HEK293T (cell line): ENCODE data around the gene NUDT7.

Experiments used
- CTCF ChIA-PET: fragments of 350-600 bp; formaldehyde crosslinking; extraction: SDS; loops from one replicate; lab custom pipeline; 2021; ENCODE audit warnings: antibody characterized with exemption, inconsistent platforms; lab: Yijun Ruan, JAX
- POLR2A ChIA-PET: fragments of 350-600 bp; formaldehyde crosslinking; extraction: SDS; loops from one replicate; lab custom pipeline; 2020; ENCODE audit warnings: antibody characterized with exemption, inconsistent platforms; lab: Yijun Ruan, JAX
- DNase-seq: peaks from one replicate; pipeline ENCODE4 v3.0.0; 2012; ENCODE audit warnings: mixed read lengths; ENCODE audit errors: extremely low spot score
- ARNT ChIP-seq: fragments of 450-650 bp; IDR thresholded peaks from 2 replicates; pipeline ENCODE4 v1.6.1; 2017; ENCODE audit warnings: mild to moderate bottlenecking
- BHLHE40 ChIP-seq: fragments of 450-650 bp; IDR thresholded peaks from 2 replicates; pipeline ENCODE4 v1.6.1; 2016; ENCODE audit warnings: mild to moderate bottlenecking, moderate library complexity, borderline replicate concordance
- CTBP1 ChIP-seq: fragments of 450-650 bp; IDR thresholded peaks from 2 replicates; pipeline ENCODE4 v1.6.1; 2016; ENCODE audit warnings: borderline replicate concordance
- ELF4 ChIP-seq: fragments of 450-650 bp; IDR thresholded peaks from 2 replicates; pipeline ENCODE4 v1.6.1; 2017; ENCODE audit warnings: antibody characterized with exemption
- FOXA1 ChIP-seq: fragments of 450-650 bp; IDR thresholded peaks from 2 replicates; pipeline ENCODE4 v1.6.1; 2016; ENCODE audit warnings: mild to moderate bottlenecking
- FOXK2 ChIP-seq: fragments of 450-650 bp; IDR thresholded peaks from 2 replicates; pipeline ENCODE4 v1.6.1; 2016; ENCODE audit warnings: mild to moderate bottlenecking
- FOXM1 ChIP-seq: fragments of 450-650 bp; IDR thresholded peaks from 2 replicates; pipeline ENCODE4 v1.6.1; 2017; ENCODE audit warnings: mild to moderate bottlenecking, borderline replicate concordance
- HDGF ChIP-seq: fragments of 450-650 bp; IDR thresholded peaks from 2 replicates; pipeline ENCODE4 v1.6.1; 2017; ENCODE audit warnings: antibody characterized with exemption, borderline replicate concordance
- L3MBTL2 ChIP-seq: fragments of 450-650 bp; conservative IDR thresholded peaks from 2 replicates; pipeline ENCODE4 v1.6.1; 2016; ENCODE audit warnings: mild to moderate bottlenecking
- LEF1 ChIP-seq: fragments of 450-650 bp; IDR thresholded peaks from 2 replicates; pipeline ENCODE4 v1.6.1; 2017; ENCODE audit warnings: mild to moderate bottlenecking, borderline replicate concordance
- NFRKB ChIP-seq: fragments of 450-650 bp; IDR thresholded peaks from 2 replicates; pipeline ENCODE4 v1.6.1; 2016; ENCODE audit warnings: mild to moderate bottlenecking, moderate library complexity
- PKNOX1 ChIP-seq: fragments of 450-650 bp; IDR thresholded peaks from 2 replicates; pipeline ENCODE4 v1.6.1; 2016
- SP1 ChIP-seq: fragments of 450-650 bp; IDR thresholded peaks from 2 replicates; pipeline ENCODE4 v1.6.1; 2017
- SUZ12 ChIP-seq: fragments of 450-650 bp; IDR thresholded peaks from 2 replicates; pipeline ENCODE4 v1.6.1; 2016; ENCODE audit warnings: mild to moderate bottlenecking
- TARDBP ChIP-seq: fragments of 450-650 bp; IDR thresholded peaks from 2 replicates; pipeline ENCODE4 v1.6.1; 2016
- ZNF384 ChIP-seq: fragments of 450-650 bp; IDR thresholded peaks from 2 replicates; pipeline ENCODE4 v1.6.1; 2016

NUDT7 gene

GRCh38 chr16:77711179-77711578 lies 11.1 kb upstream of the NUDT7 start:
- no peak for DNase-seq
- ChIA-PET CTCF (no interaction called here), POLR2A (no interaction called here)
- no peak for TF ChIP-seq FOXA1
- TF ChIP-seq HDGF: no peak
- no peak for TF ChIP-seq ARNT
- TF ChIP-seq ZNF384: no peak
- TF ChIP-seq LEF1: no peak
- no peak for TF ChIP-seq NFRKB
- TF ChIP-seq FOXK2: no peak
- TF ChIP-seq SP1: no peak
- TF ChIP-seq CTBP1: no peak

GRCh38 chr16:77711775-77712174 lies 10.5 kb upstream of the NUDT7 start:
- ChIA-PET CTCF (no interaction called here), POLR2A (no interaction called here)
- DNase-seq: no peak
- TF ChIP-seq SUZ12 (no peak), TARDBP (no peak), FOXA1 (no peak), L3MBTL2 (no peak), FOXK2 (no peak), FOXM1 (no peak), NFRKB (no peak), ZNF384 (no peak)

- POLR2A ChIA-PET: no interaction called here
These were observed 7.2 kb upstream of the NUDT7 start for GRCh38 chr16:77715145-77715544.

GRCh38 chr16:77721752-77722308 lies 484 bp upstream of the NUDT7 start:
- POLR2A ChIA-PET: interaction anchor here (0.6 to 1.7 kb wide), 5 partner anchors 11 to 80 kb away, joined by 3 to 8 read pairs (median 3); no protein-coding TSS in a partner anchor
- DNase-seq: no peak
- TF ChIP-seq CTBP1 (no peak), FOXM1 (no peak), BHLHE40 (no peak), SP1 (no peak), TARDBP (no peak), ARNT (no peak), HDGF (no peak), NFRKB (no peak), LEF1 (no peak), FOXA1 (no peak)
- CTCF ChIA-PET: interaction anchor here (1.0 kb wide), 1 partner anchor 281 kb away, joined by 3 read pairs; no protein-coding TSS in a partner anchor

More at GRCh38 chr16:77715145-77715544, 7.2 kb upstream of the NUDT7 start:
- TF ChIP-seq FOXM1: no peak
- TF ChIP-seq ZNF384: no peak
- TF ChIP-seq LEF1: no peak
- no peak for TF ChIP-seq PKNOX1
- TF ChIP-seq ARNT: no peak
- TF ChIP-seq BHLHE40: no peak
- TF ChIP-seq SUZ12: no peak
- no peak for TF ChIP-seq FOXA1
- no peak for DNase-seq
- CTCF ChIA-PET: no interaction called here

GRCh38 chr16:77723108-77723514 lies 797 bp downstream of the NUDT7 start:
- DNase-seq: no peak
- ChIA-PET POLR2A (interaction anchor here (1.7 kb wide), 1 partner anchor 14 kb away, joined by 8 read pairs; no protein-coding TSS in a partner anchor), CTCF (no interaction called here)

GRCh38 chr16:77724174-77724573 lies 1.9 kb downstream of the NUDT7 start:
- no peak for DNase-seq
- TF ChIP-seq ZNF384 (no peak), L3MBTL2 (no peak), PKNOX1 (no peak), SP1 (no peak), NFRKB (no peak), FOXK2 (no peak), ARNT (no peak), TARDBP (no peak), FOXM1 (no peak), ELF4 (no peak), BHLHE40 (no peak), LEF1 (no peak), HDGF (no peak), FOXA1 (no peak), SUZ12 (no peak), CTBP1 (no peak)
- CTCF ChIA-PET: no interaction called here
- POLR2A ChIA-PET: no interaction called here

More at GRCh38 chr16:77723108-77723514, 797 bp downstream of the NUDT7 start:
- TF ChIP-seq TARDBP: no peak
- no peak for TF ChIP-seq CTBP1
- no peak for TF ChIP-seq NFRKB
- no peak for TF ChIP-seq ARNT
- no peak for TF ChIP-seq HDGF
- TF ChIP-seq FOXM1: no peak
- no peak for TF ChIP-seq ELF4
- TF ChIP-seq SUZ12: no peak
- no peak for TF ChIP-seq PKNOX1
- no peak for TF ChIP-seq SP1
- no peak for TF ChIP-seq FOXK2
- no peak for TF ChIP-seq BHLHE40
- TF ChIP-seq FOXA1: no peak
